ENCODE data around the gene GSX1.
"Not testable (repeated sequence)": the region's sequence is repeated elsewhere in the genome, so short reads cannot be mapped to it uniquely, and the experiment has no call there.

The GSX1 gene

GRCh38 chr13:27792393-27793218 is at the start of gene GSX1:
GSX1 (plus strand) TSS chr13:27792483; CDS start chr13:27792691, 208 bp downstream.
- peak; percentile 9 to 42 for DNase-seq

- DNase-seq: no peak
Measured at GRCh38 chr13:27744801-27745200, 47.5 kb upstream of the GSX1 start.

DNA sequence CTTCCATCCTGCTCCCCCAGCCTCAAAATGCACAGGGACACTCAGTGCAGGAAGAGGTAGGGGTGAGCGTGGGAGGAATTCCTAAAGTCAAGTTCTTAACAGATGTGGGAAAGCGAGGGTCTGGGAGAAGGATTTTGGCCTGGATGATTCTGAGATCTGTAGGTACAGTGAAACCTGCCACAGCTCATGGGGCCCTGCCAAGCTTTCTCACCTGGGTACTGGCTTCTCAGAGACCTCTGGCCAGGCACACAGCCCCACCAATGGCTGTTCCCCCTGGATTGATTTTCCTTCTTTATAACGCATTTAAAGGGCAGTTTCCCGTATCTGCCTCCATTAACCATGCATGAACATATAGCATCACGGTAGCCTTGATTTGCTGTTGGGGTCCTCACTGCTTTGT is 47.0 kb upstream of the GSX1 start:
- DNase-seq: no peak

DNA sequence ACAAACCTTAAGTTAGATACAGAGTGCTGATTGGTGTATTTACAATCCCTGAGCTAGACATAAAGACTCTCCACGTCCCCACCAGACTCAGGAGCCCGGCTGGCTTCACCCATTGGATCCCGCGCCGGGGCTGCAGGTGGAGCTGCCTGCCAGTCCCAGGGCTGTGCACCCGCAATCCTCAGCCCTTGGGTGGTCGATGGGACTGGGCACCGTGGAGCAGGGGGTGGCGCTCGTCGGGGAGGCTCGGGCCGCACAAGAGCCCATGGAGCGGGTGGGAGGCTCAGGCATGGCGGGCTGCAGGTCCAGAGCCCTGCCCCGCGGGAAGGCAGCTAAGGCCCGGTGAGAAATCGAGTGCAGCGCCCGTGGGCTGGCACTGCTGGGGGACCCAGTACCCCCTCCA is 44.1 kb upstream of the GSX1 start:
- DNase-seq: not testable (repeated sequence)

DNA sequence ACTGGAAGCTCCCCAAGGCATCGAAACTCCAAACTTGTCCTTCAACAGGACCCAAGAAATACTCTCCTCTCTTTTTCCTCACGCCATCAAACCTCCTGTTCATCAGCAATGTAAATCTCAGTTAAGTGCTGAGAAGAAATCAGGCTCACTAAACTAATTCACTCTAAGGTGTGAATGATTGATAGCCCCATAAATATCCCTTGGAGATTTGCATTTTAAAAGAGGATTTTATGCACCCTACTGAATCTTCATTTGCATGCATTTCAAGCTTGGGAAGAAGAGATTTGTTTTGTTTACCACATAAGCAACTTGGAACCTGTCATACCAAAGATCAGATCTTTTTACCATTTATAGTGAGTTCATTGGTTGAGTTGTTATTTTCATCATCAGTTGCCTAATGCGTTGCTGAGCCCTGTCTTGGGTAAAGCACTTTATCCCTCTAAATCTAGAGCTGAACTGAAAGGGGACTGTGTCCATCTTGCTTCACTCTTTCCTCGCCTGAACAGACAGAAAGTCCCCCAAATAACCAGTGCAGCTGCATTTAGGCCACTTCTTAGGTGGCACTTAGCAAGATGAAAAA is 40.2 kb upstream of the GSX1 start:
- DNase-seq: no peak

- DNase-seq: no peak
Measured at GRCh38 chr13:27765650-27766049, 26.6 kb upstream of the GSX1 start.

DNA sequence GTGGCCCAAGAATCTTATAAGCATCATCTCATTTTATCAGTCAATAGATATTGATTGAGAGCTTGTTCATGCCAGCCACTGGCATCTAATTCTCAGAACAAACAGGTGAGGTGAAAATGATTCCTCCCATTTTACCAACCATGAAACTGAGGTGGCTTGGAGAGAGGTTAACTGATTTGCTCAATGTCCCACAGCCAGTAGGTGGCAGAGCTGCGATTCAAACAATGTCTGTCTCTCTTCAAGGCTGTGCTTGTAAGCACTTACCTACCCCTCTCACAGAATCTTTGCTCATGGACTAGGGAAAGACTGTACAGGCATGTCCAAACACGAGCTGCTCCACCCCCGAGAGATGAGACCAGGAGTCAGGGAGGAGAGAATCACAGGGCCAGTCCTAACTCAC is 21.5 kb upstream of the GSX1 start:
- no peak for DNase-seq

- DNase-seq: no peak
Measured at GRCh38 chr13:27772651-27773425, 19.4 kb upstream of the GSX1 start.

DNA sequence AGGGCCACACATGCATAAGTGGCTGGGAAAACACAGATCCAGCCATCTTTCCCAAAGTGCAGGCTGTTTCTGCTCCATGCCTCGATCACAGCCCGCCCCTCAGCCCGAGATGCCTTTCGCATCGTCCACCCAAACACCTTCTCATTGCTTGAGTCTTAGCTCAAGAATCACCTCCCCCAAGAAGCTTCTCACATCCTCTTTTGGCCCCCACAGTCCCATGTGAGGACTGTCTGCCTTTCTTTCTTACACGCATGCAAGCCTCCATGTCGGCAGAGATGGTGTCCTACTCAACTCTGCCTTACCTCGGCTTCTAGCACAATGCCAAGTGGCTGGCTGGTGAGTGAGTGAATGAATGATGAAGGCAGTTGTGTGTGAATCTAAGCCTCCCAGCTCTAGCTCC is 18.1 kb upstream of the GSX1 start:
- no peak for DNase-seq

DNA sequence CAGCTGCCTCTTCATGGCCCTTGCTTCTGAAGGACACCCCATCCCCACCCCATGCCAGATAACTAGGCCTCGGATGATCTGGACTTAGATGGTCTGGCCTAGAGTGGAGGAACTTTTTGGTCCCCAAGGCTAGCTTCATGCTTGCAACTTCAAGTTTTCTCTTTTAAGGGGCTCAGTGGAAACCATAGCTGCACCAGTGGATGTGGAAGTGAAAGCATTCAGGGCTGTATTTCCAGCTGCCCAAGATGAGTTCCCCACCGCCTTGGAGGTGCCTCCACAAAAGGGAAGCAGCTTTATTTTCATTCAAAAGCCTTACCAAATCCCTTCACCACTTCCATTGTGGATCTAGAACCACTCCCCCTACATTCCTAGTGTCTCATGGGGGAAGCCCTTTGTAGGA is 17.6 kb upstream of the GSX1 start:
- DNase-seq: no peak

GRCh38 chr13:27775943-27776342 is 16.3 kb upstream of the GSX1 start:
- no peak for DNase-seq

GRCh38 chr13:27782151-27782550 is 10.1 kb upstream of the GSX1 start:
- no peak for DNase-seq

- no peak for DNase-seq
Measured at GRCh38 chr13:27783111-27783510, 9.2 kb upstream of the GSX1 start.

GRCh38 chr13:27788271-27788670 is 4.0 kb upstream of the GSX1 start:
- DNase-seq: no peak

GRCh38 chr13:27789153-27789494 is 3.2 kb upstream of the GSX1 start:
- DNase-seq: no peak

- DNase-seq: no peak
Measured at GRCh38 chr13:27789495-27790303, 2.6 kb upstream of the GSX1 start.

DNA sequence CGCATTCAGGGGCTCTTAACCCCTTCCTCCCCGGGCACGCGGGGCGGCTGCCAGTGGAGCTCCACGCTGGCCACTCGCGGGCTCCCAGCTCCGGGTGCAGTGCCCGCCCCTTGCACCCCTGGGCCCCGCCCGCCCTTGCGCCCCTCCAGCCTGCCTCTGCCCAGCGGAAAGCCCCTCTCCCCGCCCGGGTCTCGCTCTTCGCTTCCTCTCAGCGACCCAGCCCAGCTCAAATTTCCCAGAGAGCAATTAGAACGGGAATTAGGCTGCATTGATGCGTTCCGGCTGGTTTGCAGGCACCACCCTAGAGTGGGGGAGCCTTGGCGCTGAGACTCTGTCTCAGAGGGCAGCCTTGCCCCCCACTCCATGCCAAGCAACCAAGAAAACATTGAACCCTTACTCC is 1.8 kb upstream of the GSX1 start:
- no peak for DNase-seq

GRCh38 chr13:27791146-27791900 is 960 bp upstream of the GSX1 start:
- DNase-seq: no peak

- no peak for DNase-seq
Measured at GRCh38 chr13:27791901-27792392, 336 bp upstream of the GSX1 start.

DNA sequence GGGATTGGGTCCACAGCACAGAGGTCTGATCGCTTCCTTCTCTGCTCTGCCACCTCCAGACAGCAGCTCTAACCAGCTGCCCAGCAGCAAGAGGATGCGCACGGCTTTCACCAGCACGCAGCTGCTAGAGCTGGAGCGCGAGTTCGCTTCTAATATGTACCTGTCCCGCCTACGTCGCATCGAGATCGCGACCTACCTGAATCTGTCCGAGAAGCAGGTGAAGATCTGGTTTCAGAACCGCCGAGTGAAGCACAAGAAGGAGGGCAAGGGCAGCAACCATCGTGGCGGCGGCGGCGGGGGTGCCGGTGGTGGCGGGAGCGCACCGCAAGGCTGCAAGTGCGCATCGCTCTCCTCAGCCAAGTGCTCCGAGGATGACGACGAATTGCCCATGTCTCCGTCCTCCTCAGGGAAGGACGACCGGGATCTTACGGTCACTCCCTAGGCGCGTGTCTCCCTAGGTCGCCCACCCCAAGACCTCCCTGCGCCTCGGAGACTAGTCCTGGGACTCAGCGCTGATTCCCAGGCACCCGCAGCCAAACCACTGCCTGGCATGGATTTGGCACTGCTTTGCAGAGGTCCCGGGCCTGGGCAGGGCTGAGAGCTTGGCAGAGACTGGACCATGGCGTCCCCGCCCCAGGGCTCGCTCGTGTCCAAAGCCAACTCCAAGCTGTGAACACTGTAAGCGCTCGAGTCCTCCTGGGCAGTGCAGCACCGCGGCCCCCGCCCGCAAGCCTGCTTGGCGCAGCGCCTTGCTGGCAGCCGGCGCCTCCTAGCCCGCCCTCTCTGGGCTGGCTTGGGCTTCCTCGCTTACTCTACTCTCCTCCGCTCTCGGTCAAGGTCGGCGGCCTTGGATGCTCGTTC is 1.5 kb downstream of the GSX1 start:
- no peak for DNase-seq

GRCh38 chr13:27794368-27794691 is 2.0 kb downstream of the GSX1 start:
- no peak for DNase-seq
